HL-60 (cell line): Measurements from ENCODE around the gene FBLN7.
"Not testable (repeated sequence)": the region's sequence is repeated elsewhere in the genome, so short reads cannot be mapped to it uniquely, and the experiment has no call there.

Source experiments
- DNase-seq, 2 experiments: peaks; one replicate each; pipeline ENCODE4 v3.0.0-alpha.2; 2010 to 2020; ENCODE audit warnings: low read depth in 1 of 2, low spot score in 1 of 2
- H3K27ac ChIP-seq: fragments of 250-450 bp; sonication (Bioruptor Pico); replicated peaks from 2 replicates; pipeline ENCODE4 v1.5.1; 2020; ENCODE audit warnings: mild to moderate bottlenecking, moderate library complexity
- H3K27me3 ChIP-seq: fragments of 250-450 bp; sonication (Bioruptor Pico); 2 replicates; pipeline ENCODE4 v1.5.1; 2021; ENCODE audit warnings: mild to moderate bottlenecking, moderate library complexity; ENCODE audit not compliant: insufficient read depth, poor library complexity, severe bottlenecking
- H3K4me3 ChIP-seq: replicated peaks from 2 replicates; pipeline ENCODE4 v1.5.1; 2011; ENCODE audit warnings: mild to moderate bottlenecking, control low read depth, low read length; ENCODE audit not compliant: insufficient read depth
- GABPA ChIP-seq: IDR thresholded peaks from 2 replicates; pipeline ENCODE4 v1.6.1; 2012; ENCODE audit warnings: low read depth
- POLR2AphosphoS5 ChIP-seq: IDR thresholded peaks from 2 replicates; pipeline ENCODE4 v1.6.1; 2012; ENCODE audit warnings: low read depth
- REST ChIP-seq: IDR thresholded peaks from 2 replicates; pipeline ENCODE4 v1.6.1; 2012; ENCODE audit warnings: low read depth; ENCODE audit not compliant: insufficient replicate concordance
- SPI1 ChIP-seq: IDR thresholded peaks from 2 replicates; pipeline ENCODE4 v1.6.1; 2012; ENCODE audit warnings: low read depth, mild to moderate bottlenecking, borderline replicate concordance
- TF ChIP-seq, protein P1 (sequence below): IDR thresholded peaks from one replicate; pipeline ENCODE4 v1.5.1; 2011; ENCODE audit warnings: low read length, control low read depth, inconsistent platforms; ENCODE audit not compliant: insufficient read depth

FBLN7 gene

DNA sequence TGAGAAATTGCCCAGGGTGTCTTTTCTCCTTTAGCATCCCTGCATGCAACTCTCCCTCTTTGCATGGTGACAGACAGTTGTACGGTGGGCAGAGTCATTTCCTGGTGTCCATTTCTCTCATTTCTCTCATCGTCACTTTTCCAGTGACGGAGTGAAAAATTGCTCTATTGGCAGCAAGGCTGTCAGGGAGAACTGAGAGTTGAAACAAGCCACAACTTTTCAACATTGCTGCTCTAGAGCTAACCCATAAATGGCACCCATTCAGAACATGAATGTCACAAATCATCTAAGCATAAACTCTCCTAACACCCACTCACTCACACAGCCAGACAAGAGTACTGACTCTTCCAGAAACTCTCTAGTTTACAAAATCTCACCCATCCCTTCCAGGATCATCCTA lies 61.0 kb downstream of the FBLN7 start:
- Histone ChIP-seq H3K27ac (no peak overlapping the region), H3K27me3 (no peaks in the 10 kb centered on the region), H3K4me3 (no peak overlapping the region)
- DNase-seq, result no peak
- TF ChIP-seq REST (no peak), GABPA (no peak), SPI1 (no peak), POLR2AphosphoS5 (no peak)
- TF ChIP-seq, protein P1, sequence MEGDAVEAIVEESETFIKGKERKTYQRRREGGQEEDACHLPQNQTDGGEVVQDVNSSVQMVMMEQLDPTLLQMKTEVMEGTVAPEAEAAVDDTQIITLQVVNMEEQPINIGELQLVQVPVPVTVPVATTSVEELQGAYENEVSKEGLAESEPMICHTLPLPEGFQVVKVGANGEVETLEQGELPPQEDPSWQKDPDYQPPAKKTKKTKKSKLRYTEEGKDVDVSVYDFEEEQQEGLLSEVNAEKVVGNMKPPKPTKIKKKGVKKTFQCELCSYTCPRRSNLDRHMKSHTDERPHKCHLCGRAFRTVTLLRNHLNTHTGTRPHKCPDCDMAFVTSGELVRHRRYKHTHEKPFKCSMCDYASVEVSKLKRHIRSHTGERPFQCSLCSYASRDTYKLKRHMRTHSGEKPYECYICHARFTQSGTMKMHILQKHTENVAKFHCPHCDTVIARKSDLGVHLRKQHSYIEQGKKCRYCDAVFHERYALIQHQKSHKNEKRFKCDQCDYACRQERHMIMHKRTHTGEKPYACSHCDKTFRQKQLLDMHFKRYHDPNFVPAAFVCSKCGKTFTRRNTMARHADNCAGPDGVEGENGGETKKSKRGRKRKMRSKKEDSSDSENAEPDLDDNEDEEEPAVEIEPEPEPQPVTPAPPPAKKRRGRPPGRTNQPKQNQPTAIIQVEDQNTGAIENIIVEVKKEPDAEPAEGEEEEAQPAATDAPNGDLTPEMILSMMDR, result no peak

GRCh38 chr2:112201696-112202430 lies 63.7 kb downstream of the FBLN7 start:
- H3K27ac ChIP-seq, result no peak overlapping the region
- no peak for DNase-seq
- no peaks in the 10 kb centered on the region for H3K27me3 ChIP-seq
- TF ChIP-seq, protein P1, result no peak
- no peak for TF ChIP-seq GABPA
- TF ChIP-seq POLR2AphosphoS5, result no peak
- no peak for TF ChIP-seq REST
- TF ChIP-seq SPI1, result no peak
- no peak overlapping the region for H3K4me3 ChIP-seq

DNA sequence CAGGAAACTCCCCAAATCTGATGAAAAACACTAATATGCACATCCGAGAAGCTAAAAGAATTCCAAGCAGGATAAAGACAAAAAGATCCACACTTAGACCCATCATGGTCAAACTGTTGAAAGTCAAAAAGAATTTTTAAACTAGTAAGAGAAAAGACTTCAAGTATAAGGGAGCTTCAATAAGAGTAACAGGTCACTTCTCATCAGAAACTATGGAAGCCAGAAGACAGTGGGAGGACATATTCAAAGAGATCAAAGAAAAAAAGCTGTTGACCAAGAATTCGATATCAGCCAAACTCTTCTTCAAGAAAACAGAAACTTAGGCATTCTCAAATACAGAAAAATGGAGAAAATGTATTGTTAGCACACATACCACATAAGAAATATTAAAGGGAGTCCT lies 66.2 kb downstream of the FBLN7 start:
- no peak for DNase-seq

DNA sequence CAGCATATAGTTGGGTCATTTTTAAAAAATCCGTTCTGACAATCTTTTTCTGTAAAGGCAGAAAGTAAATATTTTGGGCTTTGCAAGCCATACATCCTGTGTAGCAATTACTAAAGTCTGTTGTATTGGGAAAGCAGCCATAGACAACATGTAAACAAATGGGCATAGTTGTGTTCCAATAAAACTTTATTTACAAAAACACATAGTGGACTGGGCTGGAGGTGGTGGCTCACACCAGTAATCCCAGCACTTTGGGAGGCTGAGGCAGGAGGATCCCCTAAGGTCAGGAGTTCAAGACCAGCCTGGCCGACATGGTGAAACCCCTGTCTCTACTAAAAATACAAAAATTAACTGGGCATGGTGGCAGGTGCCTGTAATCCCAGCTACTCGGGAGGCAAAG lies 69.7 kb downstream of the FBLN7 start:
- not testable (repeated sequence) for H3K4me3 ChIP-seq, H3K27ac ChIP-seq, H3K27me3 ChIP-seq, DNase-seq

More for the DNA sequence above, 66.2 kb downstream of the FBLN7 start:
- H3K27me3 ChIP-seq, result no peaks in the 10 kb centered on the region
- H3K4me3 ChIP-seq, result no peak overlapping the region
- no peak overlapping the region for H3K27ac ChIP-seq
- TF ChIP-seq GABPA, result no peak
- TF ChIP-seq SPI1, result no peak
- no peak for TF ChIP-seq REST
- TF ChIP-seq, protein P1, result no peak
- TF ChIP-seq POLR2AphosphoS5, result no peak
